SK-N-SH treated with all-trans-retinoic acid at 6 μM for 48 hours (cell line): ENCODE measurements around the gene PSMD3.
A peak's percentile ranks its signal among the peaks of the same experiment; 100 is the strongest.

Experiments
- ATAC-seq: fragments of 200-7000 bp; cut with Tn5 transposase; 3 replicates; pipeline ENCODE4 v1.9.1; 2020; ENCODE audit warnings: mild to moderate bottlenecking, moderate library complexity
- ARNTL ChIP-seq: fragments of 450-650 bp; formaldehyde crosslinking; IDR thresholded peaks from 2 replicates; pipeline ENCODE4 v1.5.0; 2020; ENCODE audit warnings: low read depth, mild to moderate bottlenecking, moderate library complexity, borderline replicate concordance
- BACH2 ChIP-seq: fragments of 250-450 bp; sonication (Bioruptor Pico); IDR thresholded peaks from 2 replicates; pipeline ENCODE4 v1.9.0; 2021; ENCODE audit warnings: mild to moderate bottlenecking, borderline replicate concordance
- ESRRG ChIP-seq: fragments of 250-450 bp; sonication (Bioruptor Pico); IDR thresholded peaks from 2 replicates; pipeline ENCODE4 v1.6.1; 2021; ENCODE audit warnings: mild to moderate bottlenecking
- ISL1 ChIP-seq: fragments of 250-450 bp; sonication (Bioruptor Pico); IDR thresholded peaks from 2 replicates; pipeline ENCODE4 v2.1.2; 2022; ENCODE audit warnings: mild to moderate bottlenecking, moderate library complexity
- OSR1 ChIP-seq: fragments of 250-450 bp; sonication (Bioruptor Pico); IDR thresholded peaks from 2 replicates; pipeline ENCODE4 v1.8.0; 2022; ENCODE audit warnings: moderate library complexity, mild to moderate bottlenecking, inconsistent platforms
- PATZ1 ChIP-seq: fragments of 250-450 bp; sonication (Bioruptor Pico); IDR thresholded peaks from 2 replicates; pipeline ENCODE4 v1.8.0; 2020; ENCODE audit warnings: mild to moderate bottlenecking, moderate library complexity, borderline replicate concordance
- PPARA ChIP-seq: fragments of 250-450 bp; sonication (Bioruptor Pico); IDR thresholded peaks from 2 replicates; pipeline ENCODE4 v1.5.0; 2020; ENCODE audit warnings: mild to moderate bottlenecking, borderline replicate concordance
- RARB ChIP-seq: fragments of 250-450 bp; sonication (Bioruptor Pico); IDR thresholded peaks from 2 replicates; pipeline ENCODE4 v1.8.0; 2021; ENCODE audit warnings: mild to moderate bottlenecking, moderate library complexity
- SNAI2 ChIP-seq: fragments of 250-450 bp; sonication (Bioruptor Pico); IDR thresholded peaks from 2 replicates; pipeline ENCODE4 v1.5.0; 2020; ENCODE audit warnings: mild to moderate bottlenecking, moderate library complexity
- TOX ChIP-seq: fragments of 250-450 bp; sonication (Bioruptor Pico); IDR thresholded peaks from 2 replicates; pipeline ENCODE4 v1.8.0; 2021; ENCODE audit warnings: mild to moderate bottlenecking, moderate library complexity, borderline replicate concordance
- ZC3H10 ChIP-seq: fragments of 250-450 bp; sonication (Bioruptor Pico); IDR thresholded peaks from 2 replicates; pipeline ENCODE4 v1.5.1; 2021; ENCODE audit warnings: mild to moderate bottlenecking, moderate library complexity
- ZFP3 ChIP-seq: fragments of 250-450 bp; sonication (Bioruptor Pico); IDR thresholded peaks from 2 replicates; pipeline ENCODE4 v1.5.0; 2020; ENCODE audit warnings: mild to moderate bottlenecking, moderate library complexity
- ZNF565 ChIP-seq: fragments of 450-650 bp; formaldehyde crosslinking; conservative IDR thresholded peaks from 2 replicates; pipeline ENCODE4 v1.5.0; 2020; ENCODE audit warnings: low read depth, mild to moderate bottlenecking, moderate library complexity
- ZNF8 ChIP-seq: fragments of 450-650 bp; formaldehyde crosslinking; IDR thresholded peaks from 2 replicates; pipeline ENCODE4 v1.5.0; 2020; ENCODE audit warnings: mild to moderate bottlenecking, moderate library complexity
- TF ChIP-seq, protein P1 (sequence below): fragments of 250-450 bp; sonication (Bioruptor Pico); IDR thresholded peaks from 2 replicates; pipeline ENCODE4 v1.8.0; 2021; ENCODE audit warnings: low read depth, mild to moderate bottlenecking, moderate library complexity, borderline replicate concordance
- TF ChIP-seq, protein P2 (sequence below): fragments of 250-450 bp; sonication (Bioruptor Pico); IDR thresholded peaks from 2 replicates; pipeline ENCODE4 v1.5.1; 2020; ENCODE audit warnings: low read depth, mild to moderate bottlenecking, moderate library complexity
- TF ChIP-seq, protein P3 (sequence below): fragments of 250-450 bp; sonication (Bioruptor Pico); IDR thresholded peaks from 2 replicates; pipeline ENCODE4 v1.5.0; 2020; ENCODE audit warnings: mild to moderate bottlenecking, moderate library complexity

The PSMD3 gene

GRCh38 chr17:39960524-39961041 lies 20.0 kb upstream of the PSMD3 start (continued):
- TF ChIP-seq, protein P1, sequence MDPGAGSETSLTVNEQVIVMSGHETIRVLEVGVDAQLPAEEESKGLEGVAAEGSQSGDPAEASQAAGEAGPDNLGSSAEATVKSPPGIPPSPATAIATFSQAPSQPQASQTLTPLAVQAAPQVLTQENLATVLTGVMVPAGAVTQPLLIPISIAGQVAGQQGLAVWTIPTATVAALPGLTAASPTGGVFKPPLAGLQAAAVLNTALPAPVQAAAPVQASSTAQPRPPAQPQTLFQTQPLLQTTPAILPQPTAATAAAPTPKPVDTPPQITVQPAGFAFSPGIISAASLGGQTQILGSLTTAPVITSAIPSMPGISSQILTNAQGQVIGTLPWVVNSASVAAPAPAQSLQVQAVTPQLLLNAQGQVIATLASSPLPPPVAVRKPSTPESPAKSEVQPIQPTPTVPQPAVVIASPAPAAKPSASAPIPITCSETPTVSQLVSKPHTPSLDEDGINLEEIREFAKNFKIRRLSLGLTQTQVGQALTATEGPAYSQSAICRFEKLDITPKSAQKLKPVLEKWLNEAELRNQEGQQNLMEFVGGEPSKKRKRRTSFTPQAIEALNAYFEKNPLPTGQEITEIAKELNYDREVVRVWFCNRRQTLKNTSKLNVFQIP (CRISPR knock-in tag) = no peak
- TF ChIP-seq ISL1 (CRISPR knock-in tag) (no peak), SNAI2 (CRISPR knock-in tag) (no peak), RARB (CRISPR knock-in tag) (no peak), BACH2 (CRISPR knock-in tag) (no peak)
- TF ChIP-seq, protein P2, sequence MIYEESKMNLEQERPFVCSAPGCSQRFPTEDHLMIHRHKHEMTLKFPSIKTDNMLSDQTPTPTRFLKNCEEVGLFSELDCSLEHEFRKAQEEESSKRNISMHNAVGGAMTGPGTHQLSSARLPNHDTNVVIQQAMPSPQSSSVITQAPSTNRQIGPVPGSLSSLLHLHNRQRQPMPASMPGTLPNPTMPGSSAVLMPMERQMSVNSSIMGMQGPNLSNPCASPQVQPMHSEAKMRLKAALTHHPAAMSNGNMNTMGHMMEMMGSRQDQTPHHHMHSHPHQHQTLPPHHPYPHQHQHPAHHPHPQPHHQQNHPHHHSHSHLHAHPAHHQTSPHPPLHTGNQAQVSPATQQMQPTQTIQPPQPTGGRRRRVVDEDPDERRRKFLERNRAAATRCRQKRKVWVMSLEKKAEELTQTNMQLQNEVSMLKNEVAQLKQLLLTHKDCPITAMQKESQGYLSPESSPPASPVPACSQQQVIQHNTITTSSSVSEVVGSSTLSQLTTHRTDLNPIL (CRISPR knock-in tag) = no peak

- TF ChIP-seq ESRRG (CRISPR knock-in tag) (no peak), PATZ1 (CRISPR knock-in tag) (no peak), ISL1 (CRISPR knock-in tag) (no peak), RARB (CRISPR knock-in tag) (no peak), ZC3H10 (CRISPR knock-in tag) (no peak)
- TF ChIP-seq, protein P1 (CRISPR knock-in tag) = no peak
- TF ChIP-seq, protein P2 (CRISPR knock-in tag) = no peak
- TF ChIP-seq, protein P3, sequence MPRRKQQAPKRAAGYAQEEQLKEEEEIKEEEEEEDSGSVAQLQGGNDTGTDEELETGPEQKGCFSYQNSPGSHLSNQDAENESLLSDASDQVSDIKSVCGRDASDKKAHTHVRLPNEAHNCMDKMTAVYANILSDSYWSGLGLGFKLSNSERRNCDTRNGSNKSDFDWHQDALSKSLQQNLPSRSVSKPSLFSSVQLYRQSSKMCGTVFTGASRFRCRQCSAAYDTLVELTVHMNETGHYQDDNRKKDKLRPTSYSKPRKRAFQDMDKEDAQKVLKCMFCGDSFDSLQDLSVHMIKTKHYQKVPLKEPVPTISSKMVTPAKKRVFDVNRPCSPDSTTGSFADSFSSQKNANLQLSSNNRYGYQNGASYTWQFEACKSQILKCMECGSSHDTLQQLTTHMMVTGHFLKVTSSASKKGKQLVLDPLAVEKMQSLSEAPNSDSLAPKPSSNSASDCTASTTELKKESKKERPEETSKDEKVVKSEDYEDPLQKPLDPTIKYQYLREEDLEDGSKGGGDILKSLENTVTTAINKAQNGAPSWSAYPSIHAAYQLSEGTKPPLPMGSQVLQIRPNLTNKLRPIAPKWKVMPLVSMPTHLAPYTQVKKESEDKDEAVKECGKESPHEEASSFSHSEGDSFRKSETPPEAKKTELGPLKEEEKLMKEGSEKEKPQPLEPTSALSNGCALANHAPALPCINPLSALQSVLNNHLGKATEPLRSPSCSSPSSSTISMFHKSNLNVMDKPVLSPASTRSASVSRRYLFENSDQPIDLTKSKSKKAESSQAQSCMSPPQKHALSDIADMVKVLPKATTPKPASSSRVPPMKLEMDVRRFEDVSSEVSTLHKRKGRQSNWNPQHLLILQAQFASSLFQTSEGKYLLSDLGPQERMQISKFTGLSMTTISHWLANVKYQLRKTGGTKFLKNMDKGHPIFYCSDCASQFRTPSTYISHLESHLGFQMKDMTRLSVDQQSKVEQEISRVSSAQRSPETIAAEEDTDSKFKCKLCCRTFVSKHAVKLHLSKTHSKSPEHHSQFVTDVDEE = no peak
- no peak for ATAC-seq
Measured at GRCh38 chr17:39962642-39963220, 17.9 kb upstream of the PSMD3 start, which contains the start of gene GSDMA. Gene GSDMA (plus strand): TSS chr17:39963004. CDS start chr17:39965688, 2,684 bp downstream.

- ATAC-seq = no peak
- no peak for TF ChIP-seq PATZ1 (CRISPR knock-in tag)
Measured at GRCh38 chr17:39963829-39964228, 16.8 kb upstream of the PSMD3 start.

- ATAC-seq = peak; percentile 71
- TF ChIP-seq ZNF565 (no peak), ESRRG (CRISPR knock-in tag) (no peak), RARB (CRISPR knock-in tag) (no peak), ZFP3 (no peak), ZNF8 (CRISPR knock-in tag) (no peak), TOX (CRISPR knock-in tag) (no peak), ARNTL (no peak), PPARA (CRISPR knock-in tag) (no peak), OSR1 (no peak), ZC3H10 (CRISPR knock-in tag) (no peak)
- TF ChIP-seq, protein P1 (CRISPR knock-in tag) = no peak
Measured at GRCh38 chr17:39965017-39965699, 15.4 kb upstream of the PSMD3 start.
